ENCODE data around the gene EFNA1. TPM values are rescaled to one million over a fixed set of nuclear protein-coding genes. Genes with fewer than 3 reads are reported as not detected.

EFNA1 gene
- total RNA-seq, 5 donors from 2014 or later (not counting 1 experiment from before 2014, with no cell fraction given), result 1.6 to 8.4 (median 5.1) TPM

- Histone ChIP-seq H3K36me3 (ENCODE audit: control insufficient read depth in 2 of 2, extremely low read depth in 1 of 2, insufficient read depth in 1 of 2, low read length in 1 of 2) (no peaks in the 10 kb centered on the region), H3K4me1 (ENCODE audit: control insufficient read depth in 1 of 2, extremely low read depth in 1 of 2, insufficient read depth in 2 of 2, low read length in 2 of 2) (peaks cover 3 to 13% of the 10 kb centered on the region in 2 experiments), H3K27me3 (replicated peaks in 1 of 2; ENCODE audit: control insufficient read depth in 2 of 2, extremely low read depth in 1 of 2, insufficient read depth in 2 of 2, low read length in 1 of 2) (peaks cover 0 to 31% of the 10 kb centered on the region in 2 experiments), H3K9me3 (no peaks in the 10 kb centered on the region), H3K4me3 (ENCODE audit: control insufficient read depth in 1 of 2, extremely low read depth in 1 of 2, low read length in 1 of 2) (no peak overlapping the region), H3K27ac (ENCODE audit: low read length) (no peak overlapping the region)
- Mint-ChIP-seq H3K36me3 (no peaks in the 10 kb centered on the region), H3K4me1 (peaks cover 6 to 9% (median 9%) of the 10 kb centered on the region in 3 donors), H3K27ac (no peak overlapping the region), H3K27me3 (peaks cover 0 to 6% of the 10 kb centered on the region in 2 donors), H3K9me3 (no peaks in the 10 kb centered on the region), H3K4me3 (no peak overlapping the region)
- CTCF ChIA-PET, result no interaction called here
- POLR2A ChIA-PET, result no interaction called here
- WGBS (ENCODE audit: insufficient coverage), result 71% methylated on average over 1 of the region's 2 CpGs
- ATAC-seq (replicated peaks in 1 of 4), result no peak
- no peak for DNase-seq
Observed at GRCh38 chr1:155122308-155122707, 5.4 kb upstream of the EFNA1 start.

- no peak overlapping the region for H3K4me3 ChIP-seq (ENCODE audit: control insufficient read depth in 1 of 2, extremely low read depth in 1 of 2, low read length in 1 of 2)
- Mint-ChIP-seq H3K36me3 (no peaks in the 10 kb centered on the region), H3K9me3 (no peaks in the 10 kb centered on the region), H3K4me3 (no peak overlapping the region), H3K27me3 (peaks cover 0 to 16% of the 10 kb centered on the region in 2 donors), H3K27ac (no peak overlapping the region), H3K4me1 (peaks cover 19 to 22% (median 20%) of the 10 kb centered on the region in 3 donors)
- no peak overlapping the region for H3K27ac ChIP-seq (ENCODE audit: low read length)
- peaks cover 11 to 27% of the 10 kb centered on the region in 2 experiments for H3K4me1 ChIP-seq (ENCODE audit: control insufficient read depth in 1 of 2, extremely low read depth in 1 of 2, insufficient read depth in 2 of 2, low read length in 2 of 2)
- WGBS (ENCODE audit: insufficient coverage), result 100% methylated on average over 1 of the region's 4 CpGs
- no peak for DNase-seq
- peaks cover 0 to 42% of the 10 kb centered on the region in 2 experiments for H3K27me3 ChIP-seq (replicated peaks in 1 of 2; ENCODE audit: control insufficient read depth in 2 of 2, extremely low read depth in 1 of 2, insufficient read depth in 2 of 2, low read length in 1 of 2)
- ATAC-seq (replicated peaks in 1 of 4), result no peak
- no peaks in the 10 kb centered on the region for H3K36me3 ChIP-seq (ENCODE audit: control insufficient read depth in 2 of 2, extremely low read depth in 1 of 2, insufficient read depth in 1 of 2, low read length in 1 of 2)
- CTCF ChIA-PET, result no interaction called here
- POLR2A ChIA-PET, result interaction anchor here in 1 of 2 donors (0.5 kb wide), 1 partner anchor 95 kb away, joined by 12 read pairs; no protein-coding TSS in a partner anchor
- no peaks in the 10 kb centered on the region for H3K9me3 ChIP-seq
Observed at GRCh38 chr1:155123801-155124200, 3.9 kb upstream of the EFNA1 start.

- peaks cover 0 to 21% of the 10 kb centered on the region in 2 donors for H3K27me3 Mint-ChIP-seq
- POLR2A ChIA-PET, result interaction anchor here in 1 of 2 donors (0.5 kb wide), 2 partner anchors 96 to 800 kb away, joined by 3 to 12 read pairs; no protein-coding TSS in a partner anchor
- CTCF ChIA-PET, result no interaction called here
Observed at GRCh38 chr1:155124503-155125463, 2.9 kb upstream of the EFNA1 start.

GRCh38 chr1:155125511-155125945 is 2.1 kb upstream of the EFNA1 start:
- no peak overlapping the region for H3K4me3 ChIP-seq (ENCODE audit: control insufficient read depth in 1 of 2, extremely low read depth in 1 of 2, low read length in 1 of 2)
- H3K4me1 ChIP-seq (ENCODE audit: control insufficient read depth in 1 of 2, extremely low read depth in 1 of 2, insufficient read depth in 2 of 2, low read length in 2 of 2), result peaks cover 11 to 42% of the 10 kb centered on the region in 2 experiments
- peak overlapping the region; percentile 18 to 52 (median 24) for H3K4me3 Mint-ChIP-seq
- H3K27me3 Mint-ChIP-seq, result peaks cover 0 to 22% of the 10 kb centered on the region in 2 donors
- H3K4me1 Mint-ChIP-seq, result peaks cover 33 to 37% (median 35%) of the 10 kb centered on the region in 3 donors
- ChIA-PET CTCF (no interaction called here), POLR2A (interaction anchor here in 1 of 2 donors (0.5 kb wide), 1 partner anchor 800 kb away, joined by 3 read pairs; no protein-coding TSS in a partner anchor)
- H3K27me3 ChIP-seq (replicated peaks in 1 of 2; ENCODE audit: control insufficient read depth in 2 of 2, extremely low read depth in 1 of 2, insufficient read depth in 2 of 2, low read length in 1 of 2), result peaks cover 0 to 57% of the 10 kb centered on the region in 2 experiments
- no peak overlapping the region for H3K27ac ChIP-seq (ENCODE audit: low read length)
- H3K27ac Mint-ChIP-seq, result peak overlapping the region in 1 of 2 donors; percentile 7
- no peaks in the 10 kb centered on the region for H3K36me3 Mint-ChIP-seq
- 85% methylated on average over 10 of the region's 11 CpGs for WGBS (ENCODE audit: insufficient coverage)
- no peak for DNase-seq
- no peaks in the 10 kb centered on the region for H3K9me3 ChIP-seq
- H3K36me3 ChIP-seq (ENCODE audit: control insufficient read depth in 2 of 2, extremely low read depth in 1 of 2, insufficient read depth in 1 of 2, low read length in 1 of 2), result no peaks in the 10 kb centered on the region
- no peak for ATAC-seq (replicated peaks in 1 of 4)
- no peaks in the 10 kb centered on the region for H3K9me3 Mint-ChIP-seq

More at GRCh38 chr1:155124503-155125463, 2.9 kb upstream of the EFNA1 start:
- 100% methylated on average over 6 of the region's 16 CpGs for WGBS (ENCODE audit: insufficient coverage)
- Mint-ChIP-seq H3K9me3 (no peaks in the 10 kb centered on the region), H3K4me3 (no peak overlapping the region), H3K36me3 (no peaks in the 10 kb centered on the region), H3K27ac (no peak overlapping the region), H3K4me1 (peaks cover 29 to 31% (median 30%) of the 10 kb centered on the region in 3 donors)
- Histone ChIP-seq H3K9me3 (no peaks in the 10 kb centered on the region), H3K36me3 (ENCODE audit: control insufficient read depth in 2 of 2, extremely low read depth in 1 of 2, insufficient read depth in 1 of 2, low read length in 1 of 2) (no peaks in the 10 kb centered on the region), H3K27ac (ENCODE audit: low read length) (no peak overlapping the region), H3K4me3 (ENCODE audit: control insufficient read depth in 1 of 2, extremely low read depth in 1 of 2, low read length in 1 of 2) (no peak overlapping the region), H3K27me3 (replicated peaks in 1 of 2; ENCODE audit: control insufficient read depth in 2 of 2, extremely low read depth in 1 of 2, insufficient read depth in 2 of 2, low read length in 1 of 2) (peaks cover 0 to 52% of the 10 kb centered on the region in 2 experiments), H3K4me1 (ENCODE audit: control insufficient read depth in 1 of 2, extremely low read depth in 1 of 2, insufficient read depth in 2 of 2, low read length in 2 of 2) (peaks cover 11 to 36% of the 10 kb centered on the region in 2 experiments)
- no peak for ATAC-seq (replicated peaks in 1 of 4)
- no peak for DNase-seq

GRCh38 chr1:155125946-155126555 is 1.6 kb upstream of the EFNA1 start:
- H3K27me3 Mint-ChIP-seq, result peaks cover 0 to 22% of the 10 kb centered on the region in 2 donors
- no peaks in the 10 kb centered on the region for H3K9me3 Mint-ChIP-seq
- H3K36me3 Mint-ChIP-seq, result no peaks in the 10 kb centered on the region
- H3K4me1 Mint-ChIP-seq, result peaks cover 37 to 42% (median 40%) of the 10 kb centered on the region in 3 donors
- ChIA-PET POLR2A (no interaction called here), CTCF (interaction anchor here in 1 of 2 donors (0.6 kb wide), 2 partner anchors 10 to 679 kb away, joined by 4 to 6 read pairs; no protein-coding TSS in a partner anchor)
- Histone ChIP-seq H3K27ac (ENCODE audit: low read length) (no peak overlapping the region), H3K9me3 (no peaks in the 10 kb centered on the region), H3K36me3 (ENCODE audit: control insufficient read depth in 2 of 2, extremely low read depth in 1 of 2, insufficient read depth in 1 of 2, low read length in 1 of 2) (no peaks in the 10 kb centered on the region), H3K4me3 (ENCODE audit: control insufficient read depth in 1 of 2, extremely low read depth in 1 of 2, low read length in 1 of 2) (no peak overlapping the region), H3K27me3 (replicated peaks in 1 of 2; ENCODE audit: control insufficient read depth in 2 of 2, extremely low read depth in 1 of 2, insufficient read depth in 2 of 2, low read length in 1 of 2) (peaks cover 0 to 57% of the 10 kb centered on the region in 2 experiments), H3K4me1 (ENCODE audit: control insufficient read depth in 1 of 2, extremely low read depth in 1 of 2, insufficient read depth in 2 of 2, low read length in 2 of 2) (peaks cover 11 to 42% of the 10 kb centered on the region in 2 experiments)
- 85% methylated on average over 38 of the region's 53 CpGs for WGBS (ENCODE audit: insufficient coverage)
- peak overlapping the region in 1 of 2 donors; percentile 7 for H3K27ac Mint-ChIP-seq
- no peak for ATAC-seq (replicated peaks in 1 of 4)
- peak overlapping the region; percentile 18 to 82 (median 24) for H3K4me3 Mint-ChIP-seq
- no peak for DNase-seq

Data from T-cell (primary cell).